ENCODE data around the gene ETV7.

ETV7 gene

GRCh38 chr6:36387440-36388303 is at the start of gene ETV7:
TSS of gene ETV7 (minus strand) at chr6:36387669. CDS start at chr6:36387541, 128 bp downstream.
- peak within 1 kb of the TSS in 2 of 3 experiments; percentile 12 to 38 for H3K27ac Mint-ChIP-seq
- TF ChIP-seq CTCF (IDR thresholded peaks at IDR 0.05; ENCODE audit: unreplicated experiment in 3 of 3) = no peak
- peaks cover 13% of the 10 kb centered on the region for H3K4me1 Mint-ChIP-seq

GRCh38 chr6:36436466-36436865 is 49.0 kb upstream of the ETV7 start:
- no peak for TF ChIP-seq CTCF (IDR thresholded peaks at IDR 0.05; ENCODE audit: unreplicated experiment in 3 of 3)
- H3K4me3 Mint-ChIP-seq = no peak overlapping the region
- H3K9me3 Mint-ChIP-seq = no peaks in the 10 kb centered on the region
- no peaks in the 10 kb centered on the region for H3K36me3 Mint-ChIP-seq (ENCODE audit: low read depth)
- no peaks in the 10 kb centered on the region for H3K27me3 Mint-ChIP-seq (ENCODE audit: low read depth)
- H3K4me1 Mint-ChIP-seq = peaks cover 22% of the 10 kb centered on the region
- H3K27ac Mint-ChIP-seq = no peak overlapping the region

More at GRCh38 chr6:36387440-36388303, at the start of gene ETV7:
- peak within 1 kb of the TSS; percentile 85 to 91 (median 88) for H3K4me3 Mint-ChIP-seq
- peaks cover 3% of the 10 kb centered on the region for H3K9me3 Mint-ChIP-seq
- peaks cover 87% of the 10 kb centered on the region for H3K27me3 Mint-ChIP-seq (ENCODE audit: low read depth)
- H3K36me3 Mint-ChIP-seq (ENCODE audit: low read depth) = no peaks in the 10 kb centered on the region

GRCh38 chr6:36432151-36432671 is 44.7 kb upstream of the ETV7 start:
- Mint-ChIP-seq H3K27ac (peak overlapping the region in 2 of 3 experiments; percentile 34 to 41), H3K4me1 (peaks cover 16% of the 10 kb centered on the region), H3K27me3 (ENCODE audit: low read depth) (no peaks in the 10 kb centered on the region), H3K36me3 (ENCODE audit: low read depth) (no peaks in the 10 kb centered on the region), H3K4me3 (no peak overlapping the region), H3K9me3 (no peaks in the 10 kb centered on the region)
- TF ChIP-seq CTCF (IDR thresholded peaks at IDR 0.05; ENCODE audit: unreplicated experiment in 3 of 3) = no peak

- no peak overlapping the region for H3K4me3 Mint-ChIP-seq
- H3K36me3 Mint-ChIP-seq (ENCODE audit: low read depth) = no peaks in the 10 kb centered on the region
- H3K27ac Mint-ChIP-seq = no peak overlapping the region
- H3K27me3 Mint-ChIP-seq (ENCODE audit: low read depth) = no peaks in the 10 kb centered on the region
- TF ChIP-seq CTCF (IDR thresholded peaks at IDR 0.05; ENCODE audit: unreplicated experiment in 3 of 3) = no peak
- H3K9me3 Mint-ChIP-seq = no peaks in the 10 kb centered on the region
- peaks cover 16% of the 10 kb centered on the region for H3K4me1 Mint-ChIP-seq
Observed at GRCh38 chr6:36431197-36431596, 43.7 kb upstream of the ETV7 start.

GRCh38 chr6:36430351-36430750 is 42.9 kb upstream of the ETV7 start:
- no peak for TF ChIP-seq CTCF (IDR thresholded peaks at IDR 0.05; ENCODE audit: unreplicated experiment in 3 of 3)
- H3K4me1 Mint-ChIP-seq = peaks cover 16% of the 10 kb centered on the region
- H3K9me3 Mint-ChIP-seq = no peaks in the 10 kb centered on the region
- no peaks in the 10 kb centered on the region for H3K36me3 Mint-ChIP-seq (ENCODE audit: low read depth)
- H3K4me3 Mint-ChIP-seq = no peak overlapping the region
- no peak overlapping the region for H3K27ac Mint-ChIP-seq
- H3K27me3 Mint-ChIP-seq (ENCODE audit: low read depth) = no peaks in the 10 kb centered on the region

Data from nephron (organoid).